ENCODE results near the gene OGDHL. TPM values are rescaled to one million over a fixed set of nuclear protein-coding genes. Genes with fewer than 3 reads are reported as not detected.

The OGDHL gene
- total and polyA plus RNA-seq, 2 donors from 2014 or later: 82.8 to 247 TPM

- Histone ChIP-seq H3K4me1 (ENCODE audit: control insufficient read depth in 2 of 3, insufficient read depth in 2 of 3, low read depth in 1 of 3, low read length in 3 of 3) (peaks cover 0 to 2% (median 0%) of the 10 kb centered on the region in 3 donors), H3K4me3 (ENCODE audit: low read length in 3 of 3) (no peak overlapping the region), H3K27ac (ENCODE audit: low read depth in 2 of 2, low read length in 2 of 2) (no peak overlapping the region), H3K9ac (ENCODE audit: low read length in 3 of 3) (no peak overlapping the region), H3K9me3 (ENCODE audit: control insufficient read depth in 2 of 3, insufficient read depth in 1 of 3, low read length in 3 of 3) (peaks cover 0 to 3% (median 0%) of the 10 kb centered on the region in 3 donors), H3K27me3 (ENCODE audit: control insufficient read depth, insufficient read depth, low read length) (peaks cover 9% of the 10 kb centered on the region), H3K36me3 (ENCODE audit: control insufficient read depth in 2 of 3, insufficient read depth in 3 of 3, low read length in 3 of 3) (no peaks in the 10 kb centered on the region)
- intact Hi-C loops (cut with DNase I): no loop called here
- no peak for DNase-seq
- TF ChIP-seq CTCF (IDR thresholded peaks at IDR 0.05; ENCODE audit: borderline replicate concordance, extremely low read depth, insufficient read depth): no peak
- no peak for FAIRE-seq
These were observed 5.6 kb upstream of the OGDHL start for GRCh38 chr10:49767752-49768151.

GRCh38 chr10:49766484-49766883 lies 4.4 kb upstream of the OGDHL start:
- H3K36me3 ChIP-seq (ENCODE audit: control insufficient read depth in 2 of 3, insufficient read depth in 3 of 3, low read length in 3 of 3): no peaks in the 10 kb centered on the region
- peaks cover 9% of the 10 kb centered on the region for H3K27me3 ChIP-seq (ENCODE audit: control insufficient read depth, insufficient read depth, low read length)
- H3K4me1 ChIP-seq (ENCODE audit: control insufficient read depth in 2 of 3, insufficient read depth in 2 of 3, low read depth in 1 of 3, low read length in 3 of 3): peaks cover 0 to 2% (median 0%) of the 10 kb centered on the region in 3 donors
- DNase-seq (no peak), FAIRE-seq (no peak)
- no peak for TF ChIP-seq CTCF (IDR thresholded peaks at IDR 0.05; ENCODE audit: borderline replicate concordance, extremely low read depth, insufficient read depth)
- H3K27ac ChIP-seq (ENCODE audit: low read depth in 2 of 2, low read length in 2 of 2): no peak overlapping the region
- intact Hi-C loops (cut with DNase I): no loop called here
- H3K9ac ChIP-seq (ENCODE audit: low read length in 3 of 3): no peak overlapping the region
- H3K4me3 ChIP-seq (ENCODE audit: low read length in 3 of 3): no peak overlapping the region
- H3K9me3 ChIP-seq (ENCODE audit: control insufficient read depth in 2 of 3, insufficient read depth in 1 of 3, low read length in 3 of 3): peaks cover 0 to 3% (median 0%) of the 10 kb centered on the region in 3 donors

GRCh38 chr10:49762566-49762877 lies 399 bp upstream of the OGDHL start:
- DNase-seq (no peak), FAIRE-seq (no peak)
- Histone ChIP-seq H3K4me3 (ENCODE audit: low read length in 3 of 3) (peak overlapping the region; percentile 28 to 81 (median 51)), H3K4me1 (ENCODE audit: control insufficient read depth in 2 of 3, insufficient read depth in 2 of 3, low read depth in 1 of 3, low read length in 3 of 3) (peaks cover 0 to 25% (median 23%) of the 10 kb centered on the region in 3 donors), H3K27me3 (ENCODE audit: control insufficient read depth, insufficient read depth, low read length) (no peaks in the 10 kb centered on the region), H3K9me3 (ENCODE audit: control insufficient read depth in 2 of 3, insufficient read depth in 1 of 3, low read length in 3 of 3) (peaks cover 0 to 3% (median 0%) of the 10 kb centered on the region in 3 donors), H3K9ac (ENCODE audit: low read length in 3 of 3) (no peak overlapping the region), H3K27ac (ENCODE audit: low read depth in 2 of 2, low read length in 2 of 2) (no peak overlapping the region), H3K36me3 (ENCODE audit: control insufficient read depth in 2 of 3, insufficient read depth in 3 of 3, low read length in 3 of 3) (peaks cover 0 to 3% (median 0%) of the 10 kb centered on the region in 3 donors)
- intact Hi-C loops (cut with DNase I): no loop called here
- TF ChIP-seq CTCF (IDR thresholded peaks at IDR 0.05; ENCODE audit: borderline replicate concordance, extremely low read depth, insufficient read depth): no peak

GRCh38 chr10:49761201-49761788 lies 828 bp downstream of the OGDHL start:
- TF ChIP-seq CTCF (IDR thresholded peaks at IDR 0.05; ENCODE audit: borderline replicate concordance, extremely low read depth, insufficient read depth): no peak
- no peak for DNase-seq
- Histone ChIP-seq H3K9ac (ENCODE audit: low read length in 3 of 3) (peak overlapping the region in 2 of 3 donors; percentile 78 to 92), H3K9me3 (ENCODE audit: control insufficient read depth in 2 of 3, insufficient read depth in 1 of 3, low read length in 3 of 3) (no peaks in the 10 kb centered on the region), H3K27me3 (ENCODE audit: control insufficient read depth, insufficient read depth, low read length) (no peaks in the 10 kb centered on the region), H3K4me3 (ENCODE audit: low read length in 3 of 3) (peak overlapping the region; percentile 31 to 81 (median 77)), H3K27ac (ENCODE audit: low read depth in 2 of 2, low read length in 2 of 2) (peak overlapping the region; percentile 96 to 98), H3K4me1 (ENCODE audit: control insufficient read depth in 2 of 3, insufficient read depth in 2 of 3, low read depth in 1 of 3, low read length in 3 of 3) (peaks cover 0 to 29% (median 26%) of the 10 kb centered on the region in 3 donors), H3K36me3 (ENCODE audit: control insufficient read depth in 2 of 3, insufficient read depth in 3 of 3, low read length in 3 of 3) (peaks cover 0 to 14% (median 5%) of the 10 kb centered on the region in 3 donors)
- intact Hi-C loops (cut with DNase I): no loop called here
- FAIRE-seq: no peak

Data from kidney (tissue), 14 donors.